Stimulated activated memory B cell treated with anti-CD40 and anti-IgM and Interleukin-4, amounts not matched to agents 10 μg/mL and 1 μg/mL and 100 μg/mL, for 72 hours (primary cell): ENCODE measurements around the gene RRAS2.

Experiments used
- ATAC-seq: fragments of 150-1000 bp; cut with Tn5 transposase; 2 replicates; pipeline ENCODE4 v1.10.0; 2021
- H3K27ac Mint-ChIP-seq: one replicate; pipeline ENCODE4 v1.8.0; 2022; ENCODE audit warnings: mild to moderate bottlenecking, mixed read lengths
- H3K27me3 Mint-ChIP-seq: one replicate; pipeline ENCODE4 v1.8.0; 2022; ENCODE audit warnings: mixed read lengths
- H3K36me3 Mint-ChIP-seq: one replicate; pipeline ENCODE4 v1.8.0; 2022; ENCODE audit warnings: mixed read lengths
- H3K4me1 Mint-ChIP-seq: one replicate; pipeline ENCODE4 v1.8.0; 2022; ENCODE audit warnings: mixed read lengths
- H3K4me3 Mint-ChIP-seq: one replicate; pipeline ENCODE4 v1.8.0; 2022; ENCODE audit warnings: mild to moderate bottlenecking, moderate library complexity, mixed read lengths
- H3K9me3 Mint-ChIP-seq: one replicate; pipeline ENCODE4 v1.8.0; 2022; ENCODE audit warnings: mixed read lengths

The RRAS2 gene

DNA sequence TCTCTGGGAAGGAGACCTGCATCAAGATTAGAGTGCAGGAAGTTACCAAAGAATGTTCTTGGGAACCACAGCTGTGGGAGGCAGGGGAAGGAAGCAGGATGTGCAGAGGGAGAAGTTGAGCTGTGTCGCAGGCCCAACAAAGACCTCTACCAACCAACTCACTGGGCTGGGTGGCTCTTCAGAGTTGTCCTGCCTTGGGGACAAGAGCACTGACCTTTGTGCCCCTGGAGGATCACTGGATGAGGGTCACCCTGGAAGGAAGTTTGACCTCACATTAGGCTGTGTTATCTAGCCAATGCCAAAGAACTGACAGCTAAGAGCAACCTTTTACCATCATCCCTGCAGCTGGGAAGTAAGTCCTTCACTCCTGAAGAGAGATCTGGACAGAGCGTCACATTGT lies 130.6 kb downstream of the RRAS2 start:
- H3K4me1 Mint-ChIP-seq = peaks cover 12% of the 10 kb centered on the region

More for the DNA sequence above, 130.6 kb downstream of the RRAS2 start:
- no peaks in the 10 kb centered on the region for H3K36me3 Mint-ChIP-seq
- no peak for ATAC-seq
- peaks cover 3% of the 10 kb centered on the region for H3K9me3 Mint-ChIP-seq
- H3K4me3 Mint-ChIP-seq = no peak overlapping the region
- H3K27ac Mint-ChIP-seq = no peak overlapping the region
- H3K27me3 Mint-ChIP-seq = peaks cover 33% of the 10 kb centered on the region
